H9 (cell line): Measurements from ENCODE around the gene GCNT2. TPM values are rescaled to one million over a fixed set of nuclear protein-coding genes. Genes with fewer than 3 reads are reported as not detected.

ENCODE experiments used
- DNase-seq: peaks from one replicate; pipeline ENCODE4 v3.0.0-alpha.2; 2017
- H2AFZ ChIP-seq: one replicate; pipeline ENCODE4 v1.6.1; 2013; ENCODE audit warnings: mild to moderate bottlenecking, low read length, control low read depth, moderate library complexity
- H2AK5ac ChIP-seq: 2 replicates; pipeline ENCODE4 v1.6.1; 2013; ENCODE audit warnings: low read length, control low read depth, mixed read lengths; ENCODE audit not compliant: insufficient read length
- H2BK120ac ChIP-seq: one replicate; pipeline ENCODE4 v1.6.1; 2013; ENCODE audit warnings: low read depth, mild to moderate bottlenecking, low read length, control low read depth, inconsistent platforms; ENCODE audit not compliant: poor library complexity, severe bottlenecking
- H2BK12ac ChIP-seq: 2 replicates; pipeline ENCODE4 v1.6.1; 2013; ENCODE audit warnings: low read length, control low read depth, mixed read lengths, low read depth; ENCODE audit not compliant: insufficient read length
- H2BK15ac ChIP-seq: 2 replicates; pipeline ENCODE4 v1.6.1; 2013; ENCODE audit warnings: low read depth, low read length, control low read depth
- H2BK20ac ChIP-seq: one replicate; pipeline ENCODE4 v1.6.1; 2013; ENCODE audit warnings: low read depth, mild to moderate bottlenecking, low read length, control low read depth, inconsistent platforms; ENCODE audit not compliant: poor library complexity, severe bottlenecking
- H2BK5ac ChIP-seq: 2 replicates; pipeline ENCODE4 v1.6.1; 2013; ENCODE audit warnings: low read length, control low read depth, mixed read lengths; ENCODE audit not compliant: insufficient read length
- H3K14ac ChIP-seq: 2 replicates; pipeline ENCODE4 v1.6.1; 2013; ENCODE audit warnings: low read length, control low read depth; ENCODE audit not compliant: insufficient read depth
- H3K18ac ChIP-seq: 2 replicates; pipeline ENCODE4 v1.6.1; 2013; ENCODE audit warnings: low read depth, mild to moderate bottlenecking, mixed read lengths, low read length, control low read depth; ENCODE audit not compliant: insufficient read length
- H3K23ac ChIP-seq: 2 replicates; pipeline ENCODE4 v1.6.1; 2013; ENCODE audit warnings: low read length, control low read depth, mixed read lengths, low read depth; ENCODE audit not compliant: insufficient read length
- H3K23me2 ChIP-seq: 2 replicates; pipeline ENCODE4 v1.6.1; 2013; ENCODE audit warnings: low read depth, mild to moderate bottlenecking, mixed read lengths, low read length, control low read depth; ENCODE audit not compliant: insufficient read length, poor library complexity, severe bottlenecking
- H3K27ac ChIP-seq: 2 replicates; pipeline ENCODE4 v1.5.1; 2013; ENCODE audit warnings: low read length, control low read depth, mixed read lengths, low read depth; ENCODE audit not compliant: insufficient read length
- H3K27me3 ChIP-seq: 2 replicates; pipeline ENCODE4 v1.6.1; 2013; ENCODE audit warnings: low read length, control low read depth, inconsistent platforms; ENCODE audit not compliant: insufficient read depth
- H3K4ac ChIP-seq: 2 replicates; pipeline ENCODE4 v1.6.1; 2013; ENCODE audit warnings: low read depth, mild to moderate bottlenecking, control low read depth, inconsistent platforms, low read length, moderate library complexity
- H3K4me1 ChIP-seq: 2 replicates; pipeline ENCODE4 v1.6.1; 2013; ENCODE audit warnings: low read length, control low read depth, inconsistent platforms; ENCODE audit not compliant: insufficient read depth
- H3K4me2 ChIP-seq: 2 replicates; pipeline ENCODE4 v1.6.1; 2013; ENCODE audit warnings: low read length, control low read depth, mixed read lengths; ENCODE audit not compliant: insufficient read length, insufficient read depth
- H3K56ac ChIP-seq: 2 replicates; pipeline ENCODE4 v1.6.1; 2013; ENCODE audit warnings: low read depth, mild to moderate bottlenecking, mixed read lengths, low read length, control low read depth; ENCODE audit not compliant: insufficient read length
- H3K79me1 ChIP-seq: 2 replicates; pipeline ENCODE4 v1.6.1; 2013; ENCODE audit warnings: low read depth, mild to moderate bottlenecking, moderate library complexity, low read length, control low read depth, inconsistent platforms; ENCODE audit not compliant: insufficient read depth, poor library complexity, severe bottlenecking
- H3K79me2 ChIP-seq: 2 replicates; pipeline ENCODE4 v1.6.1; 2013; ENCODE audit warnings: low read length, control low read depth, inconsistent platforms; ENCODE audit not compliant: insufficient read depth
- H3K9ac ChIP-seq: 2 replicates; pipeline ENCODE4 v1.6.1; 2013; ENCODE audit warnings: low read length, control low read depth, mixed read lengths; ENCODE audit not compliant: insufficient read length; ENCODE audit errors: extremely low read depth
- H3K9me3 ChIP-seq: one replicate; pipeline ENCODE4 v1.6.1; 2013; ENCODE audit warnings: low read depth, low read length, inconsistent platforms; ENCODE audit not compliant: control insufficient read depth
- H3T11ph ChIP-seq: one replicate; pipeline ENCODE4 v1.6.1; 2013; ENCODE audit warnings: mild to moderate bottlenecking, low read length, control low read depth, inconsistent platforms
- H4K20me1 ChIP-seq: one replicate; pipeline ENCODE4 v1.6.1; 2013; ENCODE audit not compliant: control insufficient read depth, insufficient read length, insufficient read depth
- H4K5ac ChIP-seq: 2 replicates; pipeline ENCODE4 v1.6.1; 2013; ENCODE audit warnings: low read depth, mild to moderate bottlenecking, mixed read lengths, low read length, control low read depth; ENCODE audit not compliant: insufficient read length
- H4K8ac ChIP-seq: replicated peaks from 2 replicates; pipeline ENCODE4 v1.6.1; 2013; ENCODE audit warnings: low read length, control low read depth, mixed read lengths, low read depth; ENCODE audit not compliant: insufficient read length
- H4K91ac ChIP-seq: 2 replicates; pipeline ENCODE4 v1.6.1; 2013; ENCODE audit warnings: low read depth, mild to moderate bottlenecking, moderate library complexity, mixed read lengths, low read length, control low read depth; ENCODE audit not compliant: insufficient read length
- H3K27ac Mint-ChIP-seq, 3 experiments: 2 replicates in 2 of 3; 3 replicates in 1 of 3; pipeline ENCODE4 v1.8.0; 2020 to 2021; ENCODE audit warnings: mixed read lengths in 3 of 3, mild to moderate bottlenecking in 1 of 3, moderate library complexity in 1 of 3
- H3K27me3 Mint-ChIP-seq: 2 replicates; pipeline ENCODE4 v1.8.0; 2021; ENCODE audit warnings: low read depth, mild to moderate bottlenecking, moderate library complexity, mixed read lengths
- H3K36me3 Mint-ChIP-seq, 3 experiments: 2 replicates in 2 of 3; 3 replicates in 1 of 3; pipeline ENCODE4 v1.8.0; 2020 to 2021; ENCODE audit warnings: low read depth in 3 of 3, mixed read lengths in 3 of 3; ENCODE audit not compliant: insufficient read depth in 1 of 3
- H3K4me1 Mint-ChIP-seq, 2 experiments: 2 replicates each; pipeline ENCODE4 v1.8.0; 2020; ENCODE audit warnings: mixed read lengths in 2 of 2
- H3K4me3 Mint-ChIP-seq, 2 experiments: 2 replicates in 1 of 2; 3 replicates in 1 of 2; pipeline ENCODE4 v1.8.0; 2020 to 2021; ENCODE audit warnings: mild to moderate bottlenecking in 2 of 2, mixed read lengths in 2 of 2, moderate library complexity in 1 of 2
- H3K9me3 Mint-ChIP-seq, 2 experiments: 2 replicates in 1 of 2; 3 replicates in 1 of 2; pipeline ENCODE4 v1.8.0; 2020; ENCODE audit warnings: mild to moderate bottlenecking in 2 of 2, mixed read lengths in 2 of 2, moderate library complexity in 1 of 2
- CTCF ChIP-seq: fragments of 200-600 bp; sonication (generic); conservative IDR thresholded peaks from 3 replicates; pipeline ENCODE4 v1.8.0; 2021; ENCODE audit warnings: antibody characterized with exemption, mild to moderate bottlenecking
- WGBS: extraction: QIAGEN DNeasy Blood & Tissue Kit; methylation state at CpG from one replicate; pipeline ENCODE4 v1.1.7; 2013; ENCODE audit warnings: missing lambda C conversion rate, low lambda C conversion rate, mixed read lengths; ENCODE audit not compliant: insufficient read length; ENCODE audit errors: extremely low coverage; 5-methylcytosine and 5-hydroxymethylcytosine counted together
- total RNA-seq: library from RNA; stranded (reverse); gene quantifications from 2 replicates; pipeline ENCODE4 v1.2.1, GENCODE V29; 2021

GCNT2 gene
- total RNA-seq, 1 experiment from 2014 or later: 41.7 TPM

- Histone ChIP-seq H2BK20ac (no peak overlapping the region), H3K79me1 (no peaks in the 10 kb centered on the region), H3K18ac (peak overlapping the region; percentile 76), H3K4ac (no peak overlapping the region), H3K27ac (no peak overlapping the region), H3K56ac (no peak overlapping the region), H4K20me1 (peaks cover 2% of the 10 kb centered on the region), H3K4me1 (peaks cover 41% of the 10 kb centered on the region; the same call in 1 of the 2 replicates), H3K27me3 (no peaks in the 10 kb centered on the region), H2AK5ac (peak overlapping the region; percentile 44), H3K23ac (no peak overlapping the region), H3K9me3 (no peaks in the 10 kb centered on the region), H2BK12ac (no peak overlapping the region), H3K4me2 (peak overlapping the region; percentile 96), H3K9ac (peak overlapping the region; percentile 40), H4K5ac (no peak overlapping the region), H3T11ph (no peak overlapping the region), H3K79me2 (peaks cover 44% of the 10 kb centered on the region; the same call in 1 of the 2 replicates), H3K23me2 (peaks cover 12% of the 10 kb centered on the region), H3K14ac (peak overlapping the region; percentile 68), H2AFZ (no peak overlapping the region), H2BK15ac (no peak overlapping the region), H2BK5ac (no peak overlapping the region), H4K91ac (no peak overlapping the region), H4K8ac (no peak overlapping the region), H2BK120ac (no peak overlapping the region)
- no peak overlapping the region for H3K4me3 Mint-ChIP-seq
- DNase-seq: no peak
- no peak overlapping the region for H3K27ac Mint-ChIP-seq
- peaks cover 3 to 8% (median 6%) of the 10 kb centered on the region in 3 experiments; a peak in 6 of 7 replicates for H3K36me3 Mint-ChIP-seq
- H3K9me3 Mint-ChIP-seq: no peaks in the 10 kb centered on the region; a peak in 2 of 5 replicates
- no peaks in the 10 kb centered on the region for H3K27me3 Mint-ChIP-seq
- WGBS: no CpG with 5 or more reads among the region's 14 CpGs
- TF ChIP-seq CTCF: no peak
- H3K4me1 Mint-ChIP-seq: peaks cover 57% of the 10 kb centered on the region in 2 experiments
These were observed 66.7 kb downstream of the GCNT2 start for GRCh38 chr6:10587656-10588406.
